GM03348 (cell line): ENCODE results near the gene WNT5A.
A peak's percentile ranks its signal among the peaks of the same experiment; 100 is the strongest.
"Not testable (repeated sequence)": the region's sequence is repeated elsewhere in the genome, so short reads cannot be mapped to it uniquely, and the experiment has no call there.

Experiments used
- DNase-seq: peaks from one replicate; pipeline ENCODE4 v3.0.0; 2012; ENCODE audit warnings: low spot score

Gene WNT5A

DNA sequence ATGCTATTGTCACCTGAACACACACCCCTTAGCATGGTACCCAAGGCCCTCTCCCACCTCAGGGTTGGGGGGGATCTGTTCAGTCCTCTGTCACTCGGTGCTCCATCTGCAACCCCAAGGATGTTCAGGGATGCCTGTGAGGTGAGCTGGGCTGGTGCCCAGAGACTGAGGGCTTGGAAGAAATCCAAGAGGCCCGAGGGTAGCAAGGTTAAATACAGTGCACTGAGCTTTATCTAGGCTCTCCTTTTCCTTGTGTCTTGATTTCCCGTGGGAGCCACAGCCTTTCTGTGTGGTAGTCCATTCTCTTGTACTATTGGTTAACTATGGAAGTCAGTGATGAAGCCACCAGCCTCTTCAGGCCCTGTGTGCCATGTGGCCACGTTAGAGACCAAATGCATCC, 18.7 kb upstream of the WNT5A start:
- DNase-seq: no peak

DNA sequence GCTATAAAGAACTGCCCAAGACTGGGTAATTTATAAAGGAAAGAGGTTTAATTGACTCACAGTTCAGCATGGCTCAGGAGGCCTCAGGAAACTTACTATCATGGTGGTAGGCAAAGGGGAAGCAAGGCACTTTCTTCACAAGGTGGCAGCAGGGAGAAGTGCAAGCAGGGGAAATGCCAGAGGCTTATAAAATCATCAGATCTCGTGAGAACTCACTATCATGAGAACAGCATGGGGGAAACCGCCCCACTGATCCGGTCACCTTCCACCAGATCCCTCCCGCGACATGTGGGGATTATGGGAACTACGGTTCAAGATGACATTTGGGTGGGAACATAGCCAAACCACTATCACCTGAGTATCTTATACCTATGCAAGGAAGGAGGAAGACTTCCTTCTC, 18.0 kb upstream of the WNT5A start:
- DNase-seq: not testable (repeated sequence)

DNA sequence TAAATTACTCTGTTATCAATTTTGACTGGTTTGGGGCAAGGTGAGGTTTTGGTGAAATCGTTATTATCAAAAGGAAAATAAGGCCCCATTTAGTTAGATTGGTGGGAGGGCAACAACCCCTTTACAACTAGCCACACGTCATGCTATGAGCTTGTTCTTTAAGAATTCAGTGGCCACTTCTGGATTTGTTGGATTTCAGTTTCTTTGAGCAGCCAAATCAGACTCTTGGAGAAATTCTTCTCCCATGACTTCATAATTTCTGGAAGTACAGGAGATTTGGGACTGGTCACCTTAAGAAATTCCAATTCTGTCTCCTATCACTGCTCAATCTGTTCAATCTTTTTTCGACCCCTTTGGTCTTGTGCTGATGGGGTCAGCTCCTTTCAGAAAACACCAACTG, 14.8 kb upstream of the WNT5A start:
- no peak for DNase-seq

DNA sequence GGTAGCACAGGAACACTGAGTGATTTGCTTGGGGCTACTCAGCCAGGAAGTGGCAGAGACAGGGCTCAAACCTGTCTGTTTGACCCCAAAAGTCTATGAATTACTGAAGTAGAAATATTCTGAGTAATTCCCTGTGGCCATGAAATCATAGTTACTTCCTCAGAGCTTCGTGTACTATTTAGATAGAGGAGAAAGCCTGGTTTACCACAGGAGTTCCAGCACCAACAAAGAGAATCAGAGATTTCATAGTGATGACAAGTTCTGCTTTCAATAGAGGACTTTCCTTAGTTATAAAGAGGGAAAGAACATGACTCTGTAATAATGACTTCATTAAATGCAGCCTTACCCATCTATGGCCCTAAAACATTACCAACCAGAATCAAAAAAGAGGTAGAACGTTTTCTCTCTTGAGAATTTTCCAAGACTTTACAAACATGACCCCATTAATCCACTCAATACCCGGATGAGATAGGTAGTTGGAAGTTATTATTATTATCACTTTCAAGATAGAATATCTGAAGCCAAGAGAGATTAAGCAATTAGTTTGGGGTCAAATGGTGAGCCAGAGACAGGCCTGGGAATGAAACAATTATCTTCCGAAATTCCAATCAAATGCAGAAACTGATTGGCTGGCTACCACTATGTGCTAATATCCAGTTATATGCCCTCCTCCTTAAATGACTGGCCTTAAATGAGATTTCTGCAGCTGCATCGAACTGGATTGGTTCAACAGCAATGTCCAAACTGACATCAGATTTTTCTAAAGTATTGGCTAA, 13.6 kb upstream of the WNT5A start:
- DNase-seq: no peak

DNA sequence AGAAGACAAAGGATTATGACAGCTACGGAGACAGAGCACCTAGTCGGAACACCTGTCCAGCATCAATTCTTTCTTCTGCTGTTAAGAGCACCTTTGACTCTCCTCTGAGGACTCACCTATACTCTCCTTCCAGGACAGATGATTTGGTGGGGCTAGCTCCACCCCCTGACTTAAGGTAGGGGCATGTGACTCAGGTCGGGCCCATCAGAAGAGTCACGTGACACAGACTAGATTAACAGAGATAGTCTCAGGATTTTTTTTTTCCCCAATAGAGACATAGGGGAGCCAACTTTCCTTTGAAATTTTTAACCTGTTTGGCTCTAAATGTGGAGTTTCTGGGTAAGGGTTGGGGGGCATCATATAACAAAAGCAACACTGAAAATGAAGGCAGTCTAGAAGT, 11.4 kb upstream of the WNT5A start:
- DNase-seq: no peak

DNA sequence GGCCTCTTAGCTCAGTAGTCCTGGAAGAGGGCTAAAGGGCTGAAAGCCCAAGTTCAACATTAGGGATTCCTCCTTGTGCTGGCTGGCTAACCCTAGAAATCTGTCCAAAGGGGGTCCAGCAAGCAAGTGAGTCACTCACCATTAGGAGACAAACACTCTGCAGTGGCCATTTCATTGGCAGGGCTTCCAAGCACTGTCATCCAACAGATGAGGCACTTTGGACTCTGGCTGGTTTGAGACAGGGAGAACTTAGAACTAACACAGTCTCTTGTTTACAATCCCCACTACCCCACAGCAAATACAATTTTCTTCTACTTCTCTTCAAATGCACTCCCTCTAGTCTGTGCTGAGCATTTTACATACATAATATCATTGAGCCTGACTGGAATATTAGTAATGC, 10.1 kb upstream of the WNT5A start:
- no peak for DNase-seq

DNA sequence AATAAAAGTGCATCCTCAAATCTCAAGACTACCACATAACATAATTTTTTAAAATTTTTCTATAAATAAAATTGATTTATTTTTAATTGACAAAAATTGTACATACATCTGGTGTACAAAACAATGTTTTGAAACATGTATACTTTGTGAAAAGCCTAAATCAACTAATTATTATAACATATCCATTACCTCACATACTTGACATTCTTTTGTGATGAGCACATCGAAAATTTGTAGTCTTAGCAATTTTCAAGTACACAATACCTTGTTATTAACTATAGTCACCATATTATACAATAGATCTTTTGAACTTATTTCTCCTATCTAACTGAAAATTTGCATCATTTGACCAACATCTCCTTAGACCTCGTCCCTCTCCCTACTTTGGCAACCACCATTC, 7.9 kb upstream of the WNT5A start:
- DNase-seq: no peak

DNA sequence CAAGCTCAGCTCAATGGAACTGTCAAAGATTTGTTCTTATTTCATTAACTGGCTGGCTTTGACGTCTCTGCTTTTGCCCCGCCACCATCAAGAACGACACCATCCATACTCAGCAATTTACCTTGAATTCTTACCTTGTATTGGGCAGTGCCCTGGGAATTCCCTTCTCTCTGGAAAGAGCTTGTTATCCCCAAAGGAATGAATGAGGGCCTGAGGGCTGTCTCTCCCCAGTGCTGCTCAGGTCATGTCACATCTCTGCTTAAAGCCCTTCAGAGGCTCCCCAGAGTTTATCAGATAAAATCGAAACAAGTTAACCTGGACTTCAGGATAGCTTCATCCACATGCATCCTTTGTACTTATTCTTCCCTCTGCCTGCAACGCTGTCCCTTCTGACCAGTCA, 5.9 kb upstream of the WNT5A start:
- no peak for DNase-seq

DNA sequence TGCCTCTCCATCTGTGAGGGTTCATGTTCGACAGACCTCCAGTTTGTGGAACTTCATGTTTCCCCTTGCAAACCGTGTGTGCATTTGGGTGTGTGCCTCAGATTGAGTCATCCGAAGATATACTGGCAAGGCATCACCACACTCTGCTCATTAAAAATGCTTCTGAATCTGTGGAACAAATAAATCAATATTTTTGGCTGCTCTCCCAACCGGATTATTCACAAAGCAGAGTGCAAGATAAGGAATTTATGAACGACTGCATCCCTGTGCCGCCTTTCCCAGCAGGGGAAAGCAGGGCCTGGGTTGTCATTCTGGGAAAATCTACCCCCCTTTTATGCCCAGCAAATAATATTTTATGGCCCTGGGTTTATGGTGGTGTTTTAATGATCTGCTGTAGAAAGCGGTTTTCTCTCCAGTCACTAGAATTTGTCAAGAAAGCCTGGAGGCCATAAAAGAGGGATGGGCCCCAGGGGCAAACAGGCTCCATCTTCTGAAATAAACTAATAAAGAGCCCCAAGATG, 4.2 kb upstream of the WNT5A start:
- DNase-seq: peak; percentile 61

DNA sequence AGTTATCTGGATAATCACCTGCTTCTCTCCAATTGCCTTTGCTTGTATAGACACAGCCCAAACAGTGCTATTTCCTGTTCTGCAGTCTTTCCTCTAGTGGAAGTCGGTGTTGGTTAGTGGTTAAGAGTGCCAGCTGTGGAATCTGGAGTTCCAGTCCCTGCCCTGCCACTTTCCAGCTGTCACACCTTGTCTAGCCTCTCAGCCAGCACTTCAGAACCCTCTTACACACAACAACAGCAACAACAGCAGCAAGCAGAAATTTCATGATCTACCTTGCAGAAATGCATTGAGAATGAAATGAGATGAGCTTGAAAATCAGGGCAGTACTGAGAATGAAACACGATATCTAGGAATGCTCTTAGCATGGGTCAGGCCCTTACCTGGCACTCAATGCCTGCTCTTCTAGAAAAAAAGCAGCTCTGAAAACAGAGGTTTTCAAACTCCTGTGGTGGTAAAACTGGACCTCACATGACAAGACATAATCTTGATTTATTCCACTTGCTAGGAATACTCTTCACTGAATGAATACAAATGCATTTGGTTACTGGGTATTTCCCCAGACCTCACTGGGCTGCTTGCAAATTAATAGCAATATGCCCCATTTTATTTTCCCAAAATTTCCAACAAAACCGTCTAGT, 3.3 kb upstream of the WNT5A start:
- DNase-seq: no peak

DNA sequence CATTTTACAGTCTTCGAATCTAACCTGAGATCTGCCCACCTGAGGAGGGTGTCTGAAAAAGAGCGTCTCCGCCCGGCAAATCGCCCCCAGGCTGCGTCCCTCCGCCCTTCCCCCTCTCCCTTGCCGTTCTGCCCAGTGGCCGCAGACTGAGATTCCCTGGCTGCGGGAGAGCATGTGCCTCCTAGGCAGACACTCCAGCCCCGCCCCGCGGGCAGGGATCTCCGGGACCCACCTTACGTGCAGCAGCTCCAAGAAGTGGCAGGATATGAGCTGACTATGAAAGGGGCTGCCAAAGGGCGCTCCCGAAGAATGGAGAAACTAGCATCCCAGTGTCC, 2.7 kb upstream of the WNT5A start:
- no peak for DNase-seq

DNA sequence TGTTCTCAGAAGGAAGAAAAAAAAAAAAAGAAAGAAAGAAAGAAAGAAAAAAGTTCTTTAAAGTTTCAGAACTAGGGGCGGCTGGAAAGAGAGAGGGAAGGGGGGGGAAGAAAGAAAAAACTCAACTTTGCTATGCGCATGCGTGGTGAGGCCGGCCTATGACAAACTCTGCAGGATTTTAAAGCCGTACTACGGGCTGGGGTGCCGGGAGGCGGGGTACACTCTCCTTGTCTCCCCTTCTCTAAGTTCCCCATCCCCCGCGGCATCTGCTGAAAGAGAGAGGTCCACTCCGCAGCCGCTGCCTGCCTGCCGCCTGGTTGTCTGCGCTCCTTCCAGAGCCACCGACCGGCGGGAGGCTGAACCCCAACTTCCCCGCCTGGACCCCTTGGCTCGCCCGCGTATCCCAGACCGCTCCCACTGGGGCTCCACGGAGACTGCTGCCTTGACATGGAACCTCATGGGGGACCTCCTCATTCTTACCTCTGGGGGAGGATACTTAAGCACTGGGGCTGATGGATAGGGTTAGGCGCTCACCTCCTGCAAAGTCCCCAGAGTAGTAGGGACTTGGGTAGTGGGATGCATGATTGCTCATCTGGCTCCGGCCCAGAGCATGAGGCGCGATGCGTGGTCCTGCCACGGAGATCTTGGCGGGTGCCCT, 1.4 kb upstream of the WNT5A start:
- DNase-seq: peak; percentile 94

DNA sequence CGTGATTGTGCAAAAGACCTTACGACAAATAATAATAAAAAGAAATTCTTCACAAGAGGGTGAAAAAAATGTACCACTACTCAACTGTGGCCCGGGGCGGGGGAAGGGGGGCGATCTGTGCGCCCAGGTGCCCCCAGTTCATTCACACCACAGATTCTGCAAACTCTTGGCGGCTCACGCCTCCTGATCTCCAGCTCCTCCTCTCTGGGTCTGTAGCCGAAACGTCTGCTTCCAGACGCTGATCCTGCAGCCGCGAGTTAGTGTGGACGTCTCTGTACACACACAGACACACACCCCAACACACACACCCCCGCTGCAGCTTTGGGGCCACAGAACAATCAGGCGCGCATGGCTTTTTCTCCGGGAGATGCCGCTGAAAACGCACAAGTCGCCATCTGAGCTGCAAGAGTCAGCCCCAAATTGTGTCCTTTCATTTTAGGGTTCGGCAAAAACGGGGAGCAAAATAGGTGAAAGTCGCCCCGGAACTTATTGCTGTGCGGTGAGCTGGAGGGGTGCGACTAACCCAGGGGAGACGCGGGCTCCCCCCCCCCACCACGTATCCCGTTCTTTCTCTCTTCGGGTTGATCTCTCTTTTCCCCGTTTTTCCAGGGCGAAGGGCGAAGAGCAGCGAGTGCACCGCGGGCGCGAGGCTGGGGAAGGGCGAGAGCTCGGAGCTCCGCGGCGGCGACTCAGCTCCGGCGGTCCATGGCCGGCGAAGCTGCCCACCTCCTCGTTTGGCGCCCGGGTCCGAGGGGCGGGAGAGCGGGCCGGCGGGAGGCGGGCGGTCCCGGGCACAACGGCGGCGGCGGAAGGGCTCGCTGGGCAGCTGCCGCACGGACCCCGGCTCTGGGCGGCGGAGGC, 505 bp upstream of the WNT5A start:
- peak; percentile 65 for DNase-seq

DNA sequence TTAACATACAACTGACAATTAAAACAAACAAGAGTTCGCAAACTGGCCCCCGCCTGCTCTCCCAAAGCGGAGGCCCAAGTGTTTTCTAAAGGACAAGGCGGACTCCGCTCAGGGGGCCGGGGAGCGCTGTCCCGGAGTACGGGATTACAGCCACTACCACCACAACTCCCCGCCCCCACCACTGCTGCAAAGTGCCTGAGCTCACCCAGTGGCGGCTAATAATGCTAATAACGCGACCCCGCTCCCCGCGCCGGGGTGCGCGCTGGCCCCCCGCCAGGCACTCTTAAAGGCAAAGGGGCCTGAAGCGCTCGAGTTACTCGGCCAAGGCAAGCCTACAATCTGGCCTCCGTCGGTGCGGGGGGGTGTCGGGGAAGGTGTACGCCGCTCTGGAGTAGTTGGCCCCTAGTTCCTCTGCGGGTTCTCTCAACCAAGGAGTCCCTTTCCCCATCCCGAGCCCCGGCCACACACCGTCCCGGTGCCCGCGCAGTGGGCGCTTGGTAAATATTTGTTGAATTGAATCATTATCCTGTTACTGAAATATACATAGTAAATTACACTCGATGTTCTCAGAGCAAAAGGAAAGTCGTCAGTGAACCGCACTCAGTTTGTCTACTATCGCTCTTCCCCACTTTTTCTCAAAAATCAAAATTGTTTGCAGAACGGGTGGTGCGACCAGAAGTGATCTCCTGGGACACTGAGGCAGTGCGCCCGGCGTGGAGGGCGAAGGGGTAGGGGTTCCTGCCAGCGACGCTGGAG, 827 bp downstream of the WNT5A start:
- DNase-seq: peak; percentile 65

DNA sequence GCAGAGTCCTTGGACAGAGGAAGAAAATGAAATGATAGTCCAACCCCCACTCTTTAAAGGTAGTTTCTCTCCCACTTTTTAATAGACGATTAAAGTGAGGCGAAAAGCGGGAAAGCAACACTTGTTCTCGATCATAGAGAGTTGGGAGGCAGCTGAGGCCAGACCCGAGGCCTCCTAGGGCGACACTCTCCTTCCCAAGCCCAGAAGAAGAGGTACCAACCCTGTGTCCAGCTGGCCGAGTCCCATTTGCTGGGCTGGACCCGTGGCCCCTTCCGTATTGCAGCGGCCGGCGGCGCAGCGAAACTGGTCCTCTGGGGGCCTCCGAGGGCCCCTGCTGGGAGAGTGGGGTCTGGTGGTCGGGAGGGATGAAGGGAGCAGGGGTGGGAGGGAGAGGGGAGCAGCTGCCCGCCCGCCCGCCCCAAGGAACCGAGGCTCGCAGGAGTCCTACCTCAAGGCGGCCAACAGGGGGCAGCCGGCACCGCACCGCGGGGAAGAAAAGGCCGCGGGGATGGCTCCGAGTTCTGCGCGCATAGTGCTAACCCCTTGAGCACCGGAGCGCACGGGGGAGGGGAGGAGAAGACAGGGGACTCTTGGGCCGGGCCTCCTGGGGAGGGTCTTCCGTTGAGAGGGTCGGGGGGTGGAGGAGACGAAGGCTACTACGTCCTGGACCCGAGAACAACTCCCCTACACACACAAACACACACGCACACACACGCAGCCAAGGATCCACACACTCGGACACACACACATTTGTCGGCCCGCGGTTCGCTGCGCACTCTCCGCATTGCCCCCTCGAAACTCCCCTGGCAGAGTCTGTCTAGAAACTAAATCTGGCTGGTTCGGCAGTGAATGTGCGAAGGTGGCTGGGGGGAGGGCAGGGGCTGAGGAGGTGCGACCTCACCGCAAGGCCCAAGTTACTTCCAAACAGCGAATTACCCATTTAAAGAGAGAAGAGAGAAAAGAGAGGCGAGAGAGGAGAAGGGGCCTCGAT, 2.0 kb downstream of the WNT5A start:
- peak; percentile 90 for DNase-seq

DNA sequence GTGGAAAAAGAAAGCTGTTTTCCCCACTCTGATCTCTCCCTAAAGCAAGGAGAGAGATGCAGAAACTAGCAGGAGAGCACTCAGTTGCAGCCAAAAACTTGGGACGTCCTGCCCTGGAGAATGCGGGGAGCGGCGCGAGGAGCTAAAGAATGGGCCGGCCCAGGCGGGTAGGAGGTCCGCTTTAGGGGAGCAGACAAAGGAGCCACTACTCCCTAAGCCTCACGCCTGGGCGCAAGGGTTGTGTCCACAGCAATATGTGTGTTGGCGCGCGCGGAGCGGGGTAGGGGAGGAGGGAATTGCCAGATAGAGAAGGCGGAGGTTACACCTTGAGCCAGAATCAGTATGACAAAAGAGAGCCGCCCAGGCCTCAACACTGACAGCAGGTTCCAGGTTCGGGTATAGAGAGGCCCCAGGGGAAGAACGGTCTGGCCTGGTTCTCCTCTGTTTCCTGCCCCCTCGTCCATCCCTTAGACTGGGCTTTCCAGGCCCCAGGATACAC, 2.9 kb downstream of the WNT5A start:
- no peak for DNase-seq

DNA sequence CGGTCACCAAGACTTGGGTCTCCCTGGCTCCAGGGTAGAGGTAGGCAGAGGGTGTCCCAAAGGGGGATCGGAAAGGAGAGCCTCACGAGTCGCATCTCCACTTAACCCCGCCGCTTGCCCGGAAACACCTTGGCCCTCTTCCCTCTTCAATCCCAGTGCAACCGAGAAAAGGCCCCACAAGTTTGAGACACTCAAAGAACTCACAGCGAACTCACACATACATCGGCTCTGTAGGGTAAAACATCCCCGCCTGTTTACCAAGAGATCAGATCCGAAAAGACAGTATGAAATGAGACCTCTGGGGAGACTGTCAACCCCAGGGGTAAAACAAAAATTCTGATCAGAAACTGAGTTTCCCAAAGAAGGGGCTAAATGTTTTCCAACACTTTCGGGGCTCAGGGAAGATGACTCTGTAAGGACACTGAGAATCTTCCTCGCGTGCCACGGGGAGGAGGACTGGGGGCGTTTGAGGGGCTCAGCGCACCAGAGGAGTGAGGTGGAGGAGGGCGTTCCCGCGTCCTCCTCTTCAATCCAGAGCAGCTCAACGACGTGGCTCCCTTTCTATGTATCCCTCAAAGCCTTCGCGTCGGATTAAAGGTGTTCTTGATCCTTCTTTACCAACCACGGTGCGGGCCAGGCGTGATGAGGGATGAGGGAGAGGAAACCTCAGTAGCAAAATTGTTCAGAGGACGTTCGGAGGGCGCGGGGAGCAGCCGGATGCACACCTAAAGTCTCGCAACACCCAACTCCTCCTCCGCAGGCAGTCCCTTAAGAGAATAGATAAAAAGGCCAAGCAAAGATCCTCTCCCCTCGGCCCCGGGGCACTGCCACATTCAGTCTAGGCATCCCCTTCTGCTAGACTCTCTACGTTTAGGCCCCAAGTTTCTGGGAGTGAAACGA, 3.7 kb downstream of the WNT5A start:
- no peak for DNase-seq

DNA sequence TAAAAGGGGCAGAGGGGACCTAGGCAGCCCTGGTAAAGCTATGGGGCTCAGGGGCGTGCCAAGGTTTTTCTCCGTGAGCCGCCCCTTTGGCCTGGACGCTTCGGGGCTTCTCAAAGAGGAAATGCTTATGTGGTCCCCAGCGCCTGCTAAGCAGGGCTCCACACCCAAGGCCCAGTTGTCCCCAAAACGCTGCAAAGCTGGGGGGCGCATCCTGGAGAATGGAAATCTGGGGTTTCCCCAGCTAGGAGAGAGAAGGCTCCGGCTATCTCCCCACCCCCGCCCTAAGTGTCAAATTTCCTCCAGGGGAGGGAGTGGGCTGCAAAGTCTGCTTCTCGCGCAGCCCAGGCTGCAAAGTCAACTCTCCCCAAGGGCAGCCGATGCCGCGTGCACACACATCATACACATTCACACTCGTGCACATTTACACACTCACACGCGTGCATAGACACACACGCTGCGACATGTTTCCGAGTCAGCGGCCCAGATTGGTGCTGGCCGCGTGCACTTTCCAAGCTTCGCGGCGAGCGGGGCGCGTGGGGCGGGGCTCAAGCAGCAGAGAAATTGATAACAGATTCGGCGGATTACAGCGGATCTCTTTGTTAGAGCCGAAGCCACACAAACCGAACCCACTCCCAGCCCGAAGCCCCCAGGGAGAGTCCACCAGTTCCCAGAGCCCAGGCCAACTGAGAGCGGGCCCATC, 4.5 kb downstream of the WNT5A start:
- DNase-seq: peak; percentile 49
